CD14-positive monocyte (primary cell): Measurements from ENCODE around the gene ANKRD36B. TPM values are rescaled to one million over a fixed set of nuclear protein-coding genes. Genes with fewer than 3 reads are reported as not detected.
"Not testable (repeated sequence)": the region's sequence is repeated elsewhere in the genome, so short reads cannot be mapped to it uniquely, and the experiment has no call there.

Experiments
- DNase-seq, 3 donors: peaks; one replicate each; pipeline ENCODE4 v3.0.0-alpha.2; 2011 to 2022
- H2AFZ ChIP-seq: 2 replicates; pipeline ENCODE4 v1.6.0; 2012; ENCODE audit warnings: mild to moderate bottlenecking, low read depth, low read length, inconsistent platforms; ENCODE audit not compliant: insufficient read depth, poor library complexity, severe bottlenecking
- H3K27ac ChIP-seq, 2 donors: 1 replicate in 1 of 2; 2 replicates in 1 of 2; pipeline ENCODE4 v1.5.1; 2012 to 2013; ENCODE audit warnings: low read length in 2 of 2, control low read depth in 1 of 2, inconsistent platforms in 1 of 2, low read depth in 1 of 2, mild to moderate bottlenecking in 1 of 2
- H3K27me3 ChIP-seq, 2 donors: one replicate each; pipeline versions ENCODE4 v1.6.0 to v1.6.1; 2011 to 2013; ENCODE audit warnings: low read length in 2 of 2; ENCODE audit not compliant: control insufficient read depth in 2 of 2, insufficient read depth in 2 of 2
- H3K36me3 ChIP-seq, 2 donors: replicated peaks in 1 of 2; 1 replicate in 1 of 2; 2 replicates in 1 of 2; pipeline versions ENCODE4 v1.5.1 to v1.6.1; 2012 to 2013; ENCODE audit warnings: low read length in 2 of 2, control low read depth in 1 of 2, inconsistent platforms in 1 of 2, mild to moderate bottlenecking in 1 of 2; ENCODE audit not compliant: insufficient read depth in 2 of 2, control insufficient read depth in 1 of 2
- H3K4me1 ChIP-seq, 2 donors: 1 replicate in 1 of 2; 2 replicates in 1 of 2; pipeline versions ENCODE4 v1.5.1 to v1.6.1; 2012 to 2013; ENCODE audit warnings: low read length in 2 of 2, control low read depth in 1 of 2, inconsistent platforms in 1 of 2, mild to moderate bottlenecking in 1 of 2, moderate library complexity in 1 of 2; ENCODE audit not compliant: insufficient read depth in 2 of 2, control insufficient read depth in 1 of 2
- H3K4me2 ChIP-seq: replicated peaks from 2 replicates; pipeline ENCODE3; 2012; ENCODE audit warnings: low read length, moderate library complexity, mild to moderate bottlenecking; ENCODE audit not compliant: poor library complexity, severe bottlenecking; ENCODE audit errors: extremely low read depth
- H3K4me3 ChIP-seq, 3 experiments: fragments of 200-600 bp in 1 of 3; sonication (generic) in 1 of 3; replicated peaks in 1 of 3; 1 replicate in 2 of 3; 2 replicates in 1 of 3; pipeline ENCODE4 v1.5.1; 2011 to 2013; ENCODE audit warnings: low read length in 3 of 3, mild to moderate bottlenecking in 3 of 3, control low read depth in 2 of 3, low read depth in 2 of 3, inconsistent platforms in 1 of 3, moderate library complexity in 1 of 3
- H3K79me2 ChIP-seq: 2 replicates; pipeline ENCODE4 v1.6.0; 2012; ENCODE audit warnings: mild to moderate bottlenecking, control low read depth, inconsistent platforms, low read length, moderate library complexity; ENCODE audit not compliant: insufficient read depth
- H3K9ac ChIP-seq: 2 replicates; pipeline ENCODE4 v1.6.0; 2017; ENCODE audit warnings: low read length, mild to moderate bottlenecking; ENCODE audit not compliant: insufficient read depth, poor library complexity, severe bottlenecking
- H3K9me3 ChIP-seq, 2 donors: replicated peaks in 1 of 2; 1 replicate in 1 of 2; 2 replicates in 1 of 2; pipeline versions ENCODE4 v1.5.1 to v1.6.1; 2012 to 2013; ENCODE audit warnings: low read length in 2 of 2, control low read depth in 1 of 2; ENCODE audit not compliant: control insufficient read depth in 1 of 2, insufficient read depth in 1 of 2
- H4K20me1 ChIP-seq: 2 replicates; pipeline ENCODE4 v1.6.0; 2012; ENCODE audit warnings: mild to moderate bottlenecking, low read length, control low read depth, moderate library complexity; ENCODE audit not compliant: insufficient read depth
- H3K27ac Mint-ChIP-seq, 7 donors: one replicate each; pipeline ENCODE4 v1.8.0; 2020; ENCODE audit warnings: mild to moderate bottlenecking in 7 of 7, mixed read lengths in 7 of 7, moderate library complexity in 6 of 7, inconsistent platforms in 2 of 7
- H3K27me3 Mint-ChIP-seq, 3 donors: one replicate each; pipeline ENCODE4 v1.8.0; 2021 to 2022; ENCODE audit warnings: low read depth in 3 of 3, mild to moderate bottlenecking in 3 of 3, mixed read lengths in 3 of 3, moderate library complexity in 3 of 3, inconsistent platforms in 1 of 3
- H3K36me3 Mint-ChIP-seq, 2 donors: one replicate each; pipeline ENCODE4 v1.8.0; 2020; ENCODE audit warnings: mixed read lengths in 2 of 2, inconsistent platforms in 1 of 2, mild to moderate bottlenecking in 1 of 2
- H3K4me1 Mint-ChIP-seq: one replicate; pipeline ENCODE4 v1.8.0; 2020; ENCODE audit warnings: mild to moderate bottlenecking, mixed read lengths
- H3K4me3 Mint-ChIP-seq, 2 donors: one replicate each; pipeline ENCODE4 v1.8.0; 2020; ENCODE audit warnings: mild to moderate bottlenecking in 2 of 2, mixed read lengths in 2 of 2, moderate library complexity in 1 of 2
- H3K9me3 Mint-ChIP-seq, 7 donors: one replicate each; pipeline ENCODE4 v1.8.0; 2020 to 2022; ENCODE audit warnings: mixed read lengths in 7 of 7, mild to moderate bottlenecking in 6 of 7, moderate library complexity in 6 of 7, inconsistent platforms in 2 of 7
- WGBS: methylation state at CpG from one replicate; pipeline ENCODE4 v1.1.5; 2013; ENCODE audit warnings: missing lambda C conversion rate; ENCODE audit not compliant: insufficient coverage; 5-methylcytosine and 5-hydroxymethylcytosine counted together
- intact Hi-C, 2 donors: fragments of 100-400 bp; cut with micrococcal nuclease; formaldehyde crosslinking; loops; one replicate each; pipeline versions ENCODE4 v1.15.0 to v1.15.1; 2023
- polyA minus RNA-seq: library from RNA; depleted of rRNA, polyadenylated mRNA; stranded (reverse); fragments of >200 nt; gene quantifications from 2 replicates; pipeline ENCODE4 v1.2.3, GENCODE V29; 2012
- polyA plus RNA-seq, 3 donors: library from polyadenylated mRNA; depleted of rRNA in 1 of 3; unstranded in 2 of 3; stranded (reverse) in 1 of 3; fragments of 300-500 nt in 2 of 3; fragments of >200 nt in 1 of 3; fragmentation: Illumina TruSeq in 2 of 3; gene quantifications; 1 replicate in 2 of 3; 2 replicates in 1 of 3; pipeline ENCODE4 v1.2.3, GENCODE V29; 2012 to 2021
- total RNA-seq, 12 experiments: library from RNA in 1 of 12; stranded (reverse) in 1 of 12; fragments of 120-200 nt in 1 of 12; gene quantifications; one replicate each; pipeline ENCODE4 v1.2.4 and lab custom pipeline; 2013 to 2026; ENCODE audit warnings: mixed read lengths in 6 of 12, inconsistent platforms in 1 of 12

ANKRD36B gene
- 8.8 TPM for total RNA-seq (2013)
- 1 to 10 TPM in 2 of 3 donors, under 1 TPM in 1; 0.73 to 3.1 (median 1.2) TPM for polyA plus RNA-seq
- 3.9 and 4.4 TPM in 2 replicates for polyA minus RNA-seq
- 2.3 to 19.2 (median 5.2) reads per million in 11 experiments for total RNA-seq (lab: John Stamatoyannopoulos, UW)

GRCh38 chr2:97589598-97590510 lies at the start of gene ANKRD36B:
ANKRD36B (minus strand) TSS chr2:97589877; CDS start chr2:97589685, 192 bp downstream.
- peak within 1 kb of the TSS; percentile 55 to 95 (median 86) for H3K27ac Mint-ChIP-seq
- not testable (repeated sequence) for H3K9me3 ChIP-seq, H3K9me3 Mint-ChIP-seq, H3K79me2 ChIP-seq, H4K20me1 ChIP-seq, H3K4me1 ChIP-seq, H3K27me3 Mint-ChIP-seq, H3K27me3 ChIP-seq, H3K36me3 Mint-ChIP-seq, H3K36me3 ChIP-seq
- intact Hi-C loops, result loop anchor here in 1 of 2 donors (2.0 to 10.0 kb wide), 2 partner anchors 55 to 107 kb away; partner anchors contain the start of gene COX5B
- H3K4me1 Mint-ChIP-seq, result peaks cover 12% of the 10 kb centered on the region
- peak within 1 kb of the TSS; percentile 64 for H3K9ac ChIP-seq
- H3K4me3 ChIP-seq, result peak within 1 kb of the TSS; percentile 65 to 86 (median 84)
- WGBS, result 0% methylated on average over 23 of the region's 90 CpGs
- peak within 1 kb of the TSS; percentile 94 to 98 for H3K4me3 Mint-ChIP-seq
- peak; percentile 2 to 19 (median 8) for DNase-seq
- H2AFZ ChIP-seq, result peak within 1 kb of the TSS; percentile 99
- H3K4me2 ChIP-seq, result peak within 1 kb of the TSS; percentile 78
- peak within 1 kb of the TSS; percentile 50 to 68 for H3K27ac ChIP-seq

GRCh38 chr2:97626049-97626430 lies 36.4 kb upstream of the ANKRD36B start:
- H3K36me3 ChIP-seq, H3K9me3 Mint-ChIP-seq, H3K36me3 Mint-ChIP-seq, H3K4me1 Mint-ChIP-seq, H3K27ac ChIP-seq, H3K79me2 ChIP-seq, H3K27me3 Mint-ChIP-seq, H3K4me3 ChIP-seq, DNase-seq, H3K4me2 ChIP-seq, H3K9me3 ChIP-seq, H3K27ac Mint-ChIP-seq, intact Hi-C loops, H3K9ac ChIP-seq, H4K20me1 ChIP-seq, H3K4me1 ChIP-seq, H2AFZ ChIP-seq, H3K27me3 ChIP-seq, H3K4me3 Mint-ChIP-seq: not testable (repeated sequence)
- WGBS, result 73% methylated on average over 6 of the region's 8 CpGs

GRCh38 chr2:97625354-97626048 lies 35.8 kb upstream of the ANKRD36B start:
- H3K27me3 ChIP-seq, intact Hi-C loops, H3K27me3 Mint-ChIP-seq: not testable (repeated sequence)

GRCh38 chr2:97622976-97623375 lies 33.3 kb upstream of the ANKRD36B start:
- not testable (repeated sequence) for H3K4me1 ChIP-seq, H3K9me3 ChIP-seq

More at GRCh38 chr2:97625354-97626048, 35.8 kb upstream of the ANKRD36B start:
- H2AFZ ChIP-seq, H3K4me3 Mint-ChIP-seq, H3K9ac ChIP-seq, H3K27ac ChIP-seq, H3K36me3 ChIP-seq, H3K36me3 Mint-ChIP-seq, H3K4me3 ChIP-seq, H3K27ac Mint-ChIP-seq, H3K79me2 ChIP-seq, H3K4me2 ChIP-seq, H4K20me1 ChIP-seq, H3K4me1 Mint-ChIP-seq, DNase-seq, H3K4me1 ChIP-seq, H3K9me3 ChIP-seq, H3K9me3 Mint-ChIP-seq: not testable (repeated sequence)
- no CpG with 5 or more reads among the region's 8 CpGs for WGBS

More at GRCh38 chr2:97622976-97623375, 33.3 kb upstream of the ANKRD36B start:
- H3K36me3 Mint-ChIP-seq, DNase-seq, H3K79me2 ChIP-seq, H3K4me3 Mint-ChIP-seq, H3K27ac Mint-ChIP-seq, H4K20me1 ChIP-seq, H3K9ac ChIP-seq, H3K4me2 ChIP-seq, H3K27me3 ChIP-seq, intact Hi-C loops, H3K27ac ChIP-seq, H3K4me3 ChIP-seq, H3K9me3 Mint-ChIP-seq, H3K4me1 Mint-ChIP-seq, H2AFZ ChIP-seq, H3K36me3 ChIP-seq, H3K27me3 Mint-ChIP-seq: not testable (repeated sequence)
